Fibroblast of lung (primary cell): ENCODE data around the gene MAP4K4. TPM values are rescaled to one million over a fixed set of nuclear protein-coding genes. Genes with fewer than 3 reads are reported as not detected.

Experiments used
- DNase-seq, 2 donors: peaks; one replicate each; pipeline versions ENCODE4 v3.0.0 to v3.0.0-alpha.2; 2010; ENCODE audit warnings: low read depth in 2 of 2
- H2AFZ ChIP-seq: 2 replicates; pipeline ENCODE4 v1.5.1; 2012; ENCODE audit warnings: low read length, control low read depth, inconsistent platforms
- H3K27ac ChIP-seq: 2 replicates; pipeline ENCODE4 v1.5.1; 2011; ENCODE audit warnings: low read length, control low read depth; ENCODE audit not compliant: insufficient read depth
- H3K27me3 ChIP-seq: 2 replicates; pipeline ENCODE4 v1.5.1; 2011; ENCODE audit warnings: mild to moderate bottlenecking, low read length; ENCODE audit not compliant: control insufficient read depth, insufficient read depth
- H3K36me3 ChIP-seq: 2 replicates; pipeline ENCODE4 v1.5.1; 2011; ENCODE audit warnings: low read length; ENCODE audit not compliant: control insufficient read depth, insufficient read depth
- H3K4me1 ChIP-seq: 2 replicates; pipeline ENCODE4 v1.5.1; 2011; ENCODE audit warnings: low read length; ENCODE audit not compliant: control insufficient read depth, insufficient read depth; ENCODE audit errors: extremely low read depth
- H3K4me2 ChIP-seq: 2 replicates; pipeline ENCODE4 v1.5.1; 2011; ENCODE audit warnings: low read length, control low read depth; ENCODE audit not compliant: insufficient read depth; ENCODE audit errors: extremely low read depth
- H3K4me3 ChIP-seq, 4 experiments: fragments of 200-600 bp in 1 of 4; sonication (generic) in 1 of 4; replicated peaks in 1 of 4; 2 replicates each; pipeline ENCODE4 v1.5.1; 2011 to 2016; ENCODE audit warnings: low read length in 4 of 4, low read depth in 3 of 4, mild to moderate bottlenecking in 3 of 4, control low read depth in 2 of 4, inconsistent platforms in 1 of 4, mixed read lengths in 1 of 4; ENCODE audit not compliant: insufficient read depth in 1 of 4; ENCODE audit errors: control extremely low read depth in 1 of 4
- H3K79me2 ChIP-seq: 2 replicates; pipeline ENCODE4 v1.5.1; 2012; ENCODE audit warnings: mild to moderate bottlenecking, low read length, inconsistent platforms; ENCODE audit not compliant: control insufficient read depth, insufficient read depth
- H3K9ac ChIP-seq: 2 replicates; pipeline ENCODE4 v1.5.1; 2011; ENCODE audit warnings: mild to moderate bottlenecking, low read length, control low read depth; ENCODE audit not compliant: insufficient read depth
- H3K9me3 ChIP-seq: 2 replicates; pipeline ENCODE4 v1.5.1; 2012; ENCODE audit warnings: low read depth, low read length; ENCODE audit not compliant: control insufficient read depth, insufficient read depth
- H4K20me1 ChIP-seq: 2 replicates; pipeline ENCODE4 v1.5.1; 2011; ENCODE audit warnings: low read length; ENCODE audit not compliant: control insufficient read depth, insufficient read depth; ENCODE audit errors: extremely low read depth
- CTCF ChIP-seq, 2 donors: IDR thresholded peaks in 1 of 2; conservative IDR thresholded peaks in 1 of 2; 1 replicate in 1 of 2; 2 replicates in 1 of 2; pipeline ENCODE4 v1.5.1; 2011 to 2012; ENCODE audit warnings: low read length in 2 of 2, control low read depth in 1 of 2, inconsistent platforms in 1 of 2, low read depth in 1 of 2, mild to moderate bottlenecking in 1 of 2
- EZH2 ChIP-seq: IDR thresholded peaks from 2 replicates; pipeline ENCODE4 v1.5.1; 2012; ENCODE audit warnings: low read length, control low read depth, mild to moderate bottlenecking; ENCODE audit errors: missing control alignments
- polyA plus RNA-seq, 2 donors: library from polyadenylated mRNA; depleted of rRNA in 1 of 2; stranded (reverse) in 1 of 2; unstranded in 1 of 2; fragments of >200 nt; gene quantifications; 2 replicates each; pipeline ENCODE4 v1.2.1, GENCODE V29; 2011 to 2012; ENCODE audit warnings: missing spikeins in 1 of 2
- total RNA-seq: library from RNA; depleted of rRNA; stranded (reverse); fragments of >200 nt; gene quantifications from 2 replicates; pipeline ENCODE4 v1.2.1, GENCODE V29; 2014

The MAP4K4 gene
- total and polyA plus RNA-seq, 2 donors (not counting 1 experiment from before 2014, with no cell fraction given) = 113 to 164 TPM

- no peaks in the 10 kb centered on the region for H3K27me3 ChIP-seq
- H3K79me2 ChIP-seq = peaks cover 99% of the 10 kb centered on the region
- TF ChIP-seq CTCF (conservative IDR thresholded peaks at IDR 0.05 in 1 of 2, IDR thresholded peaks at IDR 0.05 in 1 of 2; ENCODE audit: low read depth in 1 of 2, low read length in 2 of 2) (no peak), EZH2 (no peak)
- no peak overlapping the region for H3K27ac ChIP-seq
- no peak overlapping the region for H3K9ac ChIP-seq
- H4K20me1 ChIP-seq = peaks cover 2% of the 10 kb centered on the region
- DNase-seq = no peak
- no peaks in the 10 kb centered on the region for H3K9me3 ChIP-seq
- no peak overlapping the region for H2AFZ ChIP-seq
- H3K4me2 ChIP-seq = no peak overlapping the region
- peaks cover 5% of the 10 kb centered on the region for H3K4me1 ChIP-seq
- H3K4me3 ChIP-seq = no peak overlapping the region
- H3K36me3 ChIP-seq = no peaks in the 10 kb centered on the region
Measured at GRCh38 chr2:101778102-101778501, 80.6 kb downstream of the MAP4K4 start.

- Histone ChIP-seq H3K79me2 (peaks cover 99% of the 10 kb centered on the region), H2AFZ (no peak overlapping the region), H3K27ac (no peak overlapping the region), H3K4me2 (no peak overlapping the region), H3K36me3 (no peaks in the 10 kb centered on the region), H3K4me3 (no peak overlapping the region), H3K9me3 (no peaks in the 10 kb centered on the region), H4K20me1 (peaks cover 2% of the 10 kb centered on the region), H3K4me1 (peaks cover 5% of the 10 kb centered on the region), H3K9ac (no peak overlapping the region), H3K27me3 (no peaks in the 10 kb centered on the region)
- TF ChIP-seq CTCF (conservative IDR thresholded peaks at IDR 0.05 in 1 of 2, IDR thresholded peaks at IDR 0.05 in 1 of 2; ENCODE audit: low read depth in 1 of 2, low read length in 2 of 2) (no peak), EZH2 (no peak)
- no peak for DNase-seq
Measured at GRCh38 chr2:101779190-101779589, 81.7 kb downstream of the MAP4K4 start.

DNA sequence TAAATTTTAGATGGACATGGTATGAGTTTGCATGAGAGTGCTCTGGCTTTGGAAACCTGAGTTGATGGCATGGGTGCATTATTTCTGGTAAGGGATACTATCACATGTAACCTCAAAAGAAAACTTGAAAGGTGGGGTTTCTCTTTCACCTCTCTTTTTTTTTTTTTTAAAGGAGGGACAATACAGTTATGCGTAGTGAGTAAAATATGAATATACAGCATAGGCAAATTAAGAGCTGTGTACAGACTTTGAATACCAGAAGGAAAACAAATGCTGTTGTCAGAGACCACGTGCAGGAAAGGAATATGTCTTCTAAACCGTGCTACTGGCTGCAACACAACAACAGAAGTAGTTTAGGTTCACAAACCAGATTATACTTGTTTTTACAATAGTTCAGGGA, 82.1 kb downstream of the MAP4K4 start:
- Histone ChIP-seq H3K27ac (no peak overlapping the region), H3K9ac (no peak overlapping the region), H2AFZ (no peak overlapping the region), H3K4me3 (no peak overlapping the region), H3K4me2 (no peak overlapping the region), H3K9me3 (no peaks in the 10 kb centered on the region), H3K36me3 (no peaks in the 10 kb centered on the region), H3K79me2 (peaks cover 99% of the 10 kb centered on the region), H4K20me1 (peaks cover 2% of the 10 kb centered on the region), H3K4me1 (peaks cover 5% of the 10 kb centered on the region), H3K27me3 (no peaks in the 10 kb centered on the region)
- DNase-seq = no peak
- TF ChIP-seq CTCF (conservative IDR thresholded peaks at IDR 0.05 in 1 of 2, IDR thresholded peaks at IDR 0.05 in 1 of 2; ENCODE audit: low read depth in 1 of 2, low read length in 2 of 2) (no peak), EZH2 (no peak)
